WTC11 (cell line): Measurements from ENCODE around the gene RCVRN.

Experiments
- ESRRA ChIP-seq: sonication (generic); formaldehyde crosslinking; IDR thresholded peaks from 2 replicates; pipeline ENCODE4 v1.8.1; 2022; ENCODE audit warnings: mild to moderate bottlenecking, missing genetic modification reagents, borderline replicate concordance
- FOXJ3 ChIP-seq: sonication (generic); formaldehyde crosslinking; IDR thresholded peaks from 2 replicates; pipeline ENCODE4 v1.9.0; 2021; ENCODE audit warnings: missing genetic modification reagents, mild to moderate bottlenecking, borderline replicate concordance
- JUN ChIP-seq: sonication (generic); formaldehyde crosslinking; IDR thresholded peaks from 2 replicates; pipeline ENCODE4 v1.8.0; 2023; ENCODE audit warnings: mild to moderate bottlenecking, missing genetic modification reagents
- KAT7 ChIP-seq: sonication (generic); formaldehyde crosslinking; IDR thresholded peaks from 2 replicates; pipeline ENCODE4 v1.8.1; 2023; ENCODE audit warnings: missing genetic modification reagents, mild to moderate bottlenecking, borderline replicate concordance
- TEAD4 ChIP-seq: sonication (generic); formaldehyde crosslinking; IDR thresholded peaks from 2 replicates; pipeline ENCODE4 v1.8.0; 2022; ENCODE audit warnings: mild to moderate bottlenecking, missing genetic modification reagents
- TF ChIP-seq, protein P1 (sequence below): fragments of 200-600 bp; IDR thresholded peaks from 2 replicates; pipeline ENCODE4 v1.8.0; 2022; ENCODE audit warnings: antibody characterized with exemption
- TF ChIP-seq, protein P2 (sequence below): sonication (generic); formaldehyde crosslinking; conservative IDR thresholded peaks from 2 replicates; pipeline ENCODE4 v1.8.1; 2023; ENCODE audit warnings: mild to moderate bottlenecking, low read depth, missing genetic modification reagents, moderate library complexity
- TF ChIP-seq, protein P3 (sequence below): sonication (generic); formaldehyde crosslinking; IDR thresholded peaks from 2 replicates; pipeline ENCODE4 v1.8.0; 2022; ENCODE audit warnings: mild to moderate bottlenecking, missing genetic modification reagents
- TF ChIP-seq, protein P4 (sequence below): sonication (generic); formaldehyde crosslinking; IDR thresholded peaks from 2 replicates; pipeline ENCODE4 v1.8.1; 2023; ENCODE audit warnings: mild to moderate bottlenecking, missing genetic modification reagents, moderate library complexity

DNA sequence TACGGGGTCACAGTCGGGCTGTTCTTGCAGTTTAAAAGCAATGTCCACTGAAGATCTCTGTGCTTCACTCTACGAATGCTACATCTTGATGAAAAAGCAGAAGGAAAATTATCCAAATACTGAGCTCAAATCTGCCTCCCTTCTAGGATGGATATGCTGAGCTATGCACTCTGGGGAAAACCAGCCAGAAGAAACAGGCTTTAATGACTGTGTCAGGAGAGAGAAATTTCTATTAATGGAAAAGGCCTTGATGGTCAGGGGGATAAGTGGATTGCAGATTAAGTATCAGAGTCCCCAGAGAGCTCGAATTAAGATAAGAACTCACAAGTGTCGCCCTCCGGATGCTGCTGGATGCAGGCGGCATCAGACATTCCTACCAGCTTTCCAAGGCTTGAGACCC, 39.6 kb upstream of the RCVRN start:
- TF ChIP-seq KAT7 (CRISPR knock-in tag), result no peak
- TF ChIP-seq TEAD4 (CRISPR knock-in tag), result no peak
- no peak for TF ChIP-seq FOXJ3 (CRISPR knock-in tag)
- TF ChIP-seq, protein P1, sequence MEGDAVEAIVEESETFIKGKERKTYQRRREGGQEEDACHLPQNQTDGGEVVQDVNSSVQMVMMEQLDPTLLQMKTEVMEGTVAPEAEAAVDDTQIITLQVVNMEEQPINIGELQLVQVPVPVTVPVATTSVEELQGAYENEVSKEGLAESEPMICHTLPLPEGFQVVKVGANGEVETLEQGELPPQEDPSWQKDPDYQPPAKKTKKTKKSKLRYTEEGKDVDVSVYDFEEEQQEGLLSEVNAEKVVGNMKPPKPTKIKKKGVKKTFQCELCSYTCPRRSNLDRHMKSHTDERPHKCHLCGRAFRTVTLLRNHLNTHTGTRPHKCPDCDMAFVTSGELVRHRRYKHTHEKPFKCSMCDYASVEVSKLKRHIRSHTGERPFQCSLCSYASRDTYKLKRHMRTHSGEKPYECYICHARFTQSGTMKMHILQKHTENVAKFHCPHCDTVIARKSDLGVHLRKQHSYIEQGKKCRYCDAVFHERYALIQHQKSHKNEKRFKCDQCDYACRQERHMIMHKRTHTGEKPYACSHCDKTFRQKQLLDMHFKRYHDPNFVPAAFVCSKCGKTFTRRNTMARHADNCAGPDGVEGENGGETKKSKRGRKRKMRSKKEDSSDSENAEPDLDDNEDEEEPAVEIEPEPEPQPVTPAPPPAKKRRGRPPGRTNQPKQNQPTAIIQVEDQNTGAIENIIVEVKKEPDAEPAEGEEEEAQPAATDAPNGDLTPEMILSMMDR, result no peak
- TF ChIP-seq, protein P2, sequence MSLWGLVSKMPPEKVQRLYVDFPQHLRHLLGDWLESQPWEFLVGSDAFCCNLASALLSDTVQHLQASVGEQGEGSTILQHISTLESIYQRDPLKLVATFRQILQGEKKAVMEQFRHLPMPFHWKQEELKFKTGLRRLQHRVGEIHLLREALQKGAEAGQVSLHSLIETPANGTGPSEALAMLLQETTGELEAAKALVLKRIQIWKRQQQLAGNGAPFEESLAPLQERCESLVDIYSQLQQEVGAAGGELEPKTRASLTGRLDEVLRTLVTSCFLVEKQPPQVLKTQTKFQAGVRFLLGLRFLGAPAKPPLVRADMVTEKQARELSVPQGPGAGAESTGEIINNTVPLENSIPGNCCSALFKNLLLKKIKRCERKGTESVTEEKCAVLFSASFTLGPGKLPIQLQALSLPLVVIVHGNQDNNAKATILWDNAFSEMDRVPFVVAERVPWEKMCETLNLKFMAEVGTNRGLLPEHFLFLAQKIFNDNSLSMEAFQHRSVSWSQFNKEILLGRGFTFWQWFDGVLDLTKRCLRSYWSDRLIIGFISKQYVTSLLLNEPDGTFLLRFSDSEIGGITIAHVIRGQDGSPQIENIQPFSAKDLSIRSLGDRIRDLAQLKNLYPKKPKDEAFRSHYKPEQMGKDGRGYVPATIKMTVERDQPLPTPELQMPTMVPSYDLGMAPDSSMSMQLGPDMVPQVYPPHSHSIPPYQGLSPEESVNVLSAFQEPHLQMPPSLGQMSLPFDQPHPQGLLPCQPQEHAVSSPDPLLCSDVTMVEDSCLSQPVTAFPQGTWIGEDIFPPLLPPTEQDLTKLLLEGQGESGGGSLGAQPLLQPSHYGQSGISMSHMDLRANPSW (CRISPR knock-in tag), result no peak
- TF ChIP-seq, protein P3, sequence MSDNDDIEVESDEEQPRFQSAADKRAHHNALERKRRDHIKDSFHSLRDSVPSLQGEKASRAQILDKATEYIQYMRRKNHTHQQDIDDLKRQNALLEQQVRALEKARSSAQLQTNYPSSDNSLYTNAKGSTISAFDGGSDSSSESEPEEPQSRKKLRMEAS, result no peak
- no peak for TF ChIP-seq JUN (CRISPR knock-in tag)
- no peak for TF ChIP-seq ESRRA (CRISPR knock-in tag)
- TF ChIP-seq, protein P4, sequence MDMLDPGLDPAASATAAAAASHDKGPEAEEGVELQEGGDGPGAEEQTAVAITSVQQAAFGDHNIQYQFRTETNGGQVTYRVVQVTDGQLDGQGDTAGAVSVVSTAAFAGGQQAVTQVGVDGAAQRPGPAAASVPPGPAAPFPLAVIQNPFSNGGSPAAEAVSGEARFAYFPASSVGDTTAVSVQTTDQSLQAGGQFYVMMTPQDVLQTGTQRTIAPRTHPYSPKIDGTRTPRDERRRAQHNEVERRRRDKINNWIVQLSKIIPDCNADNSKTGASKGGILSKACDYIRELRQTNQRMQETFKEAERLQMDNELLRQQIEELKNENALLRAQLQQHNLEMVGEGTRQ (CRISPR knock-in tag), result no peak
